Epidermal melanocyte (primary cell): Measurements from ENCODE around the gene AMIGO1.
"Not testable (repeated sequence)": the region's sequence is repeated elsewhere in the genome, so short reads cannot be mapped to it uniquely, and the experiment has no call there.

Experiments used
- DNase-seq: peaks from one replicate; pipeline ENCODE4 v3.0.0; 2011; ENCODE audit warnings: low spot score; ENCODE audit not compliant: insufficient read length

Gene AMIGO1

DNA sequence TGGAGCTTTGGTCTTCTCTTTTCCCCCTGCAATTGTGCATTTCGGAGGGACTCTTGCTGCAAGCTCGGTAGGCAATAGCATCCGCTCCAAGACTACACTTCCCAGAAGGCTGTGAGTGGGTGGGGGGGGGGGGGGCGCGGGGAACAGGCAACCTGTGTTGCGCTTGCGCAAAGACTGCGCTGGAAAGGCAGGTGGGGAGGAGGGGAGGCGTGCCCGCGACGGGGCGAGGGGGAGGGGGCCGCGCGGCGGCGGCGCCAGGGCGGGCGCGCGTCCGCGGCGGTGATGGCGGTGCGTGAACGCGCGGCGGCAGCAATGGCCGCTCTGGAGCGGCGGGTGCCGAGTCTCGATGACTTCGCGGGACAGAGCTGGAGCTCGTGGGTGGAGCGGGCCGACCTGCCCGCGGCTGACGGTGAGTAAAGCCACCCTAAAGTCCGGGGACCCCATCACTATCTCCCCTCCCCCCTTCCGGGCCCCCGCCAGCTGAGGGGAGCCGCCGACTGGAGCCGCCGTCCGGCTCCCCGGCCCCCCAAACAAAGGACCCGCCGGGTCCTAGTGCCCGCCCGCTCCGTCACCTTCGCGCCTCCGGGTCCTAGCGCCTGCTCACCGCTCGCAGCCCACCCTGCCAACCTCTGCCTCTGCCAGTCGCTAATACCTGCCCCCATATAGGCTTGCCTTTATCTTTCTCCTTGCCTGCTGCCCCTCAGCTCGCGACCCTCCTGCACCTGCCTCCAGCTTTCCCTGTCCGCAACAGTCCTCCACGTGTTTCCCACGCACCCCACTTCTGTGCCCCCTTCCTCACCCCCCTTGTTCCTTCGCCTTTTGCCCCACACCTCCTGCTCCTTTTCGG, 25.6 kb downstream of the AMIGO1 start, which contains the start of gene ATXN7L2:
Gene ATXN7L2 (plus strand): TSS at position 234 of the 847 bp plus-strand sequence. CDS start 49 bp downstream, at position 283.
- peak; percentile 99 for DNase-seq

DNA sequence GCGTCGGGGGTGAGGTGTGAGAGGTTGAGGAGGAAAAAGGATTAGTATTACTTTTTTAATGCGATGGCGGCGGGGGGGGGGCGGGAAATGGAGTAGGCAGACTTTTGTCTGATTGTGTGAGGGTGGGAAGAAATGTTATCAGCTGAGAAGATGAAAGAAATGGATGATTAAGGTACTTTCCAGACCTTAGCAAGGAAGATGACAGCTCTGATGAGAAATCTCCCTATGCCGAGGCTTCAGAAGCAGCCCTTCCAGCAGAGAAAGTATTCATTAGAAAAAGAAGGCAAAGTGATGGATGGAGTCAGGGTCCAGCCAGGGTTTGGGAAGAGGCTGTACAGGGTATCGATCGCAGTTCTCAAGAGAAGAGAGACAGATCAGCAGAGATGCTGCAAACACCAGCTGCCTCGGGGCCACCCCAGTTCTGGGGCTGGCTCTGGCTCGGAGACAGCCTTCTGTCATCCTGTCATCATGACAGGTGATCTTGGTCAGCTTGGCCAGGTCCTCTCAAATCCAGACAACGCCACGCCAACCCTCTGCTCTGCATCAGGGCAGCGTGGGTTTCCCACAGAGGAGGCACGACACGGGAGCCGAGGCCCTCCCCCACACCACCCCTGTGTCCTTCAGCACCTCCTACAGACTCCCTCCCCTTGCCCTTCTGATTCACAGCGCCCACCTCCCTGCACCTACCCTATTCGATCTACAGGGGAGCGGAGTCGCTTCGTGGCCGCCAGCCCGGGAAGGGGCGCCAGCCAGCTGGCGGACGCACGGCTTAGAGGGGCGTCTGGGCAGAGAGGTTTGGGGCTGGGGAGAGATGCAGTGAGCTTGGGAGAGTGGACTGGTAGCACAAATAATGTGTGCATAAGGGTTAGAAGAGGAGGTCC, 26.5 kb downstream of the AMIGO1 start:
- no peak for DNase-seq

- DNase-seq: no peak
These were observed 27.3 kb downstream of the AMIGO1 start for GRCh38 chr1:109482242-109482641.

GRCh38 chr1:109481646-109482045, 27.9 kb downstream of the AMIGO1 start:
- no peak for DNase-seq

GRCh38 chr1:109479901-109480300, 29.6 kb downstream of the AMIGO1 start:
- DNase-seq: no peak

GRCh38 chr1:109479311-109479710, 30.2 kb downstream of the AMIGO1 start:
- no peak for DNase-seq

- no peak for DNase-seq
These were observed 30.7 kb downstream of the AMIGO1 start for GRCh38 chr1:109478806-109479205.

DNA sequence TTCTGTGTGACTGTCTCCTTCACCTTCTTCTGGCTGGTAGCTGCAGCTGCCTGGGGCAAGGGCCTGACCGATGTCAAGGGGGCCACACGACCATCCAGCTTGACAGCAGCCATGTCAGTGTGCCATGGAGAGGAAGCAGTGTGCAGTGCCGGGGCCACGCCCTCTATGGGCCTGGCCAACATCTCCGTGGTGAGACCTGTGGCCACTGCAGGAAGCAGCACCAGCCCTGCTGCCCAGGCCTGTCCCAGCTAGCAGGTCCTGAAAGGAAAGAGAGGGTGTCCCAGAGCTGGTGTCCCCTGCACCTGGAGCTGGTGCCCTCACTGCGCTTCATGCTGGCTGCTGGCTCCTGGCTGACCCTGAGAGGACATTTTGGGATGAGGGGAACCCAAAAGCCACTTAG, 31.7 kb downstream of the AMIGO1 start:
- DNase-seq: no peak

DNA sequence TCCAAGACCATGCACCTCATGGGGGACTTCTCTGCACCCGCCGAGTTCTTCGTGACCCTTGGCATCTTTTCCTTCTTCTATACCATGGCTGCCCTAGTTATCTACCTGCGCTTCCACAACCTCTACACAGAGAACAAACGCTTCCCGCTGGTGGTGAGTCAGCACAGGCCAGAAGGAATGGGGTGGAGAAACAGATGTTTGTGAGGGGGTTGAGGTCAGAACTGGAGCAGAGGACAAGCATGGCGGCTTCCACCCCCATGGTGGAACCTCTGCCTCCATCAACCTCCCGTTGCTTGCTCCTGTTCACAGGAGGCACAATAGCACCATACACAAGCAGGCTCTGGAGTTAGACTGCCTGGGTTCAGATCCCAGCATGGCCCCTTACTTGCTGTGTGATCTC, 32.7 kb downstream of the AMIGO1 start:
- no peak for DNase-seq

GRCh38 chr1:109475261-109475660, 34.3 kb downstream of the AMIGO1 start:
- no peak for DNase-seq

DNA sequence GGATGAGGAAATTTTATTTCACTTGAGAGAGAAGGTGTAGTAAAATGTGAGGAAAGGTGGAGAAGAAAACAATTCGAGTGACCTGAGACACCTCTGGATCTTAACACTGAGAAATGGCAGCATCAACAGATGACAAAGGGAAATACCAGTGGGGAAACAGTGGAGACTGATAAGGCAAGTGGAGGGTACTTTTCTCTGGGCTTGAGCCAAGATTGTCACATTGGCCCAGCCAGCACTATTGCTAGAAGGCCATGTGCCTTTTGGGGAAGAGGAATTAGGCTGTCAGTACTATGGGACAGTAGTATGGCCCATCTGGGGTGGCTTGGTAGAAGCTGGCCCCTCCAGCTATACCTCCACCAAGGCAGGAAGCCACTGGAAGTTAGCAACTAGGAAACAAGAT, 34.8 kb downstream of the AMIGO1 start:
- no peak for DNase-seq

DNA sequence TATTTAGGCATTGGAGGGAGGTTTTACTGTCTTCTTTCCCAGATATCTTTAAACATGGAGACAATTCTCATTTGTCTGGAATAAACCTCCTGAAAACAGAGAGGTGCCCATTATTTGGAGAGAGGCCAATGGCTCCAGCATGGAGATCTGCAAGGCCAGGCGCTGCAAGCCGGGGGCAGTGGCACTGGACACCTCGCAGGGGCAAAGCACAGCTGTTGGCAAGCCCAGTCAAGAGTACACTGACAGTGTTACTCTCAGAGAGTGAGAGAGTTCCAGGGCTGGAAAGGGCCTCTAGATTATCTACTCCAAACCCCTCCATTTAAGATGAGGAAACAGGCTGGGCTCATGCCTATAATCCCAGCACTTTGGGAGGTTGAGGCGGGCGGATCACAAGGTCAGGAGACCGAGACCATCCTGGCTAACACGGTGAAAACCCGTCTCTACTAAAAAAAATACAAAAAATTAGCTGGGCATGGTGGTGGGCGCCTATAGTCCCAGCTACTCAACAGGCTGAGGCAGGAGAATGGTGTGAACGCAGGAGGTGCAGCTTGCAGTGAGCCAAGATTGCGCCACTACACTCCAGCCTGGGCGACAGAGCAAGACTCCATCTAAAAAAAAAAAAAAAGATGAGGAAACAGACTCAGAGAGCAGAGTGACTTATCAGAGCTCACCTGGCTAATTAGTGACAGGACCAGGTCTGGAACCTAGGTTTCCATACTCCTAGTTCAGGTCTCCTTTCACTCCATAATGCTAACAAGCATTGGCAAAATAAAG, 36.1 kb downstream of the AMIGO1 start:
- not testable (repeated sequence) for DNase-seq

GRCh38 chr1:109472779-109473178, 36.7 kb downstream of the AMIGO1 start:
- DNase-seq: no peak

DNA sequence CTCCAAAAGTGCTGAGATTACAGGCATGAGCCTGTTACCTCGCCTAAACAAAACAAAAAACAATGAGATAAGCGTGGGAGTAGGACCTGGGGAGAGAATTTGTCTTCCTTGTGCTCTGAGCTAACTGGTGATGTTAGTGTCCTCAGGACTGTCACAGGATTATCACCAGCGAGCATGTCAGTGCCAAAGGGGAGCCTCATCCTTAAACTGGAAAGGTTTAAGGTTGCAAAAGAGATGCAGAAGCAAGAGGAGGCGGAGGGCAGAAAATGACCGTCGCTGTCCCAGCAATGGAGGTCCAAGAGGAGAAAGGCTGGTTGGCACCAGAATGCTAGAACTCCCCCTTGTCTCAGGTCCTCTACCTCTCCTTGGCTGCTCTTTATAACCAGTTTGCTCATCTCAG, 39.3 kb downstream of the AMIGO1 start:
- no peak for DNase-seq

- DNase-seq: no peak
These were observed 40.6 kb downstream of the AMIGO1 start for GRCh38 chr1:109468903-109469302.

DNA sequence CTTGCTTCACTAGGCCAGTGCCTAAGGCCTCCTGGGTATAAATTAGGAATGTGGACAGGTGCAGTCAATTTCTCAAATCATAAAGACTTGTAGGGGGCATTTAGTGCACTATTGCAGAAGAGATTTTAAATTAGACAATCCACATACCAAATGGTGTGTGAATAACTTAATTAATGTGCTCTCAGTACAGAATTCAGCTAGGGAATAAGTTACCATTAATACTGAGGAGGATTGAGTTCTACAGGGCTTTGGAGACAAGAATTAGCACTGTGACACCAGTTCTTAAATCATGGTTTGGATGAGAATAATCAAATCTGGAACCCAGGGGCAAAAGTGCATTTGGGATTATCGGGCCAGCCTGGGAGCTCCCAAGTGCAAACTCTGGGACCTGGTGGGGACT, 41.5 kb downstream of the AMIGO1 start:
- no peak for DNase-seq

GRCh38 chr1:109467301-109467777, 42.2 kb downstream of the AMIGO1 start:
- DNase-seq: no peak

- peak; percentile 40 for DNase-seq
These were observed 42.9 kb downstream of the AMIGO1 start, which contains the start of gene SYPL2 for GRCh38 chr1:109466452-109467300. TSS of gene SYPL2 (plus strand) at chr1:109466546. CDS start at chr1:109466844, 298 bp downstream.

DNA sequence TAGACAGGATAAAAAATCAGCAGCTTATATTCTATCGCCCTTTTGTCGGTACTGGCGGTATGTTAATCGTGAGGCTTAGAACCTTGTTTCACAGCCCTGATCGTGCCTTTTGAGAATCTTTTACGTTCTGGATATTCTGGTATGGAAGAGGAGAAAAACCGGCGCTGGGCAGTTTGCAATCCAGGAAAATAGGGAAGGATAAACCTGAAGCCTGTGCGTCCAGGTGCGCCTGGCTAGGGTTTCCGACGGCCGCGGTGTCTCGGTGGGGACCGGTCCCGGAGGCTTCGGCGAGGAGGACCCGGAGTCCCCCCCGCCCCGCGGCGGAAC, 43.4 kb downstream of the AMIGO1 start:
- DNase-seq: no peak

DNA sequence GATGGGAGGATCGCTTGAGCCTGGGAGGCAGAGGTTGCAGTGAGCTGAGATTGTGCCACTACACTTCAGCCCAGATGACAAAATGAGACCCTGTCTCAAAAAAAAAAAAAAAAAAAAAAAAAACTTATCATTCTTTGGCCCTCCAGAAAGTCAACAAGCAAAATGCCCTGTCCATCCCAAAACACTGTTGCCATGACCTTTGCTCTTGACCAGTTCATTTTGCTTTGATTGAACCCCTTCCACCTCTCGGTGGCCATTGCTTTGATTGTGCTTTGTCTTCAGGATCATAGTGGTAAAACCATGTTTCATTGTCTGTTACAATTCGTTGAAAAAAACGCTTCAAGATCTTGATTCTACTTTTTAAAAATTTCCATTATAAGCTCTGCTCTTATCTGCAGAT, 51.7 kb downstream of the AMIGO1 start:
- no peak for DNase-seq
